ENCODE measurements around the gene ZNF8.
"Not testable (repeated sequence)": the region's sequence is repeated elsewhere in the genome, so short reads cannot be mapped to it uniquely, and the experiment has no call there.

The ZNF8 gene
- long read RNA-seq, donor 1, full-length matches to known transcripts: 3 of 3 reads
- long read RNA-seq, donor 1, partial matches to known transcripts: 0 of 3 reads
- long read RNA-seq, donor 1, other reads (novel, unspliced or antisense): 0 of 3 reads
- long read RNA-seq, donor 2, full-length matches to known transcripts: 1 of 1 reads
- long read RNA-seq, donor 2, partial matches to known transcripts: 0 of 1 reads
- long read RNA-seq, donor 2, other reads (novel, unspliced or antisense): 0 of 1 reads
- long read RNA-seq, donor 3, full-length matches to known transcripts: 3 of 3 reads
- long read RNA-seq, donor 3, partial matches to known transcripts: 0 of 3 reads
- long read RNA-seq, donor 3, other reads (novel, unspliced or antisense): 0 of 3 reads
- long read RNA-seq, donor 4, full-length matches to known transcripts: 1 of 1 reads
- long read RNA-seq, donor 4, partial matches to known transcripts: 0 of 1 reads
- long read RNA-seq, donor 4, other reads (novel, unspliced or antisense): 0 of 1 reads
- long read RNA-seq, donor 5, full-length matches to known transcripts: 1 of 1 reads
- long read RNA-seq, donor 5, partial matches to known transcripts: 0 of 1 reads
- long read RNA-seq, donor 5, other reads (novel, unspliced or antisense): 0 of 1 reads
- long read RNA-seq, donor 6, full-length matches to known transcripts: 2 of 2 reads
- long read RNA-seq, donor 6, partial matches to known transcripts: 0 of 2 reads
- long read RNA-seq, donor 6, other reads (novel, unspliced or antisense): 0 of 2 reads
- long read RNA-seq, donor 7, full-length matches to known transcripts: 8 of 8 reads
- long read RNA-seq, donor 7, partial matches to known transcripts: 0 of 8 reads
- long read RNA-seq, donor 7, other reads (novel, unspliced or antisense): 0 of 8 reads
- long read RNA-seq, donor 8, full-length matches to known transcripts: 7 of 7 reads
- long read RNA-seq, donor 8, partial matches to known transcripts: 0 of 7 reads
- long read RNA-seq, donor 8, other reads (novel, unspliced or antisense): 0 of 7 reads

GRCh38 chr19:58278541-58279041, at the start of gene ZNF8:
Gene ZNF8, plus strand, starts transcription at chr19:58278955. Its CDS starts 127 bp downstream, at chr19:58279082.
- DNase-seq: peak; percentile 92

- no peak for DNase-seq
Observed at GRCh38 chr19:58229255-58229639, 49.5 kb upstream of the ZNF8 start.

GRCh38 chr19:58237324-58237723, 41.4 kb upstream of the ZNF8 start:
- no peak for DNase-seq

- no peak for DNase-seq
Observed at GRCh38 chr19:58243351-58243750, 35.4 kb upstream of the ZNF8 start.

GRCh38 chr19:58248886-58249285, 29.9 kb upstream of the ZNF8 start:
- no peak for DNase-seq

GRCh38 chr19:58252102-58252685, 26.6 kb upstream of the ZNF8 start:
- no peak for DNase-seq

GRCh38 chr19:58258259-58258658, 20.5 kb upstream of the ZNF8 start:
- not testable (repeated sequence) for DNase-seq

- DNase-seq: no peak
Observed at GRCh38 chr19:58261600-58261967, 17.2 kb upstream of the ZNF8 start.

- no peak for DNase-seq
Observed at GRCh38 chr19:58261968-58262921, 16.5 kb upstream of the ZNF8 start.

GRCh38 chr19:58262922-58263296, 15.8 kb upstream of the ZNF8 start:
- no peak for DNase-seq

GRCh38 chr19:58265100-58265499, 13.7 kb upstream of the ZNF8 start:
- no peak for DNase-seq

- DNase-seq: no peak
Observed at GRCh38 chr19:58268344-58268743, 10.4 kb upstream of the ZNF8 start.

- DNase-seq: no peak
Observed at GRCh38 chr19:58274771-58275201, 4.0 kb upstream of the ZNF8 start.

GRCh38 chr19:58275564-58275963, 3.2 kb upstream of the ZNF8 start:
- DNase-seq: no peak

GRCh38 chr19:58277197-58277596, 1.6 kb upstream of the ZNF8 start:
- no peak for DNase-seq

GRCh38 chr19:58277748-58278540, 811 bp upstream of the ZNF8 start:
- DNase-seq: no peak

- DNase-seq: peak; percentile 89
Observed at GRCh38 chr19:58279042-58279924, 528 bp downstream of the ZNF8 start.

- DNase-seq: no peak
Observed at GRCh38 chr19:58279925-58280316, 1.2 kb downstream of the ZNF8 start.

- no peak for DNase-seq
Observed at GRCh38 chr19:58284199-58284598, 5.4 kb downstream of the ZNF8 start.
